GM20000 (cell line): ENCODE results near the gene DPP7.
A peak's percentile ranks its signal among the peaks of the same experiment; 100 is the strongest.

Experiments used
- DNase-seq: peaks from one replicate; pipeline ENCODE4 v3.0.0; 2012; ENCODE audit warnings: low spot score
- CTCF ChIP-seq: IDR thresholded peaks from 2 replicates; pipeline ENCODE4 v1.5.1; 2012; ENCODE audit warnings: mild to moderate bottlenecking, control low read depth; ENCODE audit errors: extremely low read depth, missing control alignments

Gene DPP7

GRCh38 chr9:137088121-137088520, 26.4 kb downstream of the DPP7 start:
- DNase-seq = no peak
- TF ChIP-seq CTCF = no peak

GRCh38 chr9:137087409-137087925, 27.1 kb downstream of the DPP7 start:
- TF ChIP-seq CTCF = no peak
- DNase-seq = no peak

- DNase-seq = peak; percentile 99
- TF ChIP-seq CTCF = no peak
Observed at GRCh38 chr9:137086531-137087408, 27.8 kb downstream of the DPP7 start, which contains the start of gene MAN1B1. Gene MAN1B1, plus strand, starts transcription at chr9:137086985. Its CDS starts 15 bp downstream, at chr9:137087000.

- no peak for TF ChIP-seq CTCF
- DNase-seq = peak; percentile 54
Observed at GRCh38 chr9:137085920-137086530, 28.5 kb downstream of the DPP7 start.

DNA sequence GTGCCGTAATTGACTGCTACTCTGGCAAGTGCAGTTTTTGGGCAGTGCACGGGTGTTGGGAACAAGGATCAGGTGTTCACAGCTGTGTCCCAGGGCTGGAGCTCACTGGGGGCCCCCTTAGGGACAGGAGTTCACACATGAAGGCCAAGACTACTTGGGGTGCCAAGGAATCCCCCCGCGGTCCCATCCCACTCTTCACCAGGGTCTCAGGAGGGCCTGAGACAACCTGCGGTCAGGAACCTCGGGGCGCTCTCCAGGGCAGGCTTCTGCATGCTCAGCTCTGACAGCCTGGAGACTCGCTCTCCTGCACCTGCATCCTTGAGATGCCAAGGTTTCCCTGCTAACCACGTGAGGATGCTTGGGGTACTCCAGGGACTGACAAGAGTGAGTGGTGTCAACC, 30.0 kb downstream of the DPP7 start:
- TF ChIP-seq CTCF = no peak

DNA sequence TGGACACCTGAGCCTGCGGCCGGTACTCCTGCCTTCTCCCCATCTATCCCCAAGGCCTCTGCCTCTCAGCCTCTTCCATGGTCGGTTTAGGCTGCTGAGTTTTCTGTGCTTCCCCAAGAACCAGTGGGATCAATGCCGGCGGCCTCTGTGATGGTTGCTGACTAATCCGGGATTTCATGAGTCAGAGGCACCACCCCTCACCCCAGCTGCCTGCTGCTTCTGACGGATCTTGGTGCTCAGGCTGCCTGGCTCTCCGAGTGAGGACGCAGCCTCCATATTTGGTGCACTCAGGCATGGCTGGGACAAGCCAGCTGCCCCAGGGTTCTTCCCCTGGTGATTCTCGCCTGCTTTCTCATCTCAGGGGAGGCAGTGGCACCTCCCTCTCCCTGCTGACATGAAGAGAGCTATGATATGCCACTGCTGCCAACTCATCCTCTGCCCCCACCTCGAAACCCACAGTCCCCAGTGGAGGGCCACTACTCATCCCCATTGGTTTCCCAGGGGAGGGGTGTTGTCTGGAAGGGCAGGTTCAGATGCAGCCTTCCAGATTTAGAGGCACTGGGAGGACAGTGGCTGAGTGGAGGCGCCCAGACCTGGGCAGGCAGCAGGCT, 31.0 kb downstream of the DPP7 start:
- peak; percentile 35 for DNase-seq
- TF ChIP-seq CTCF = no peak

More for the DNA sequence above, 30.0 kb downstream of the DPP7 start:
- no peak for DNase-seq

DNA sequence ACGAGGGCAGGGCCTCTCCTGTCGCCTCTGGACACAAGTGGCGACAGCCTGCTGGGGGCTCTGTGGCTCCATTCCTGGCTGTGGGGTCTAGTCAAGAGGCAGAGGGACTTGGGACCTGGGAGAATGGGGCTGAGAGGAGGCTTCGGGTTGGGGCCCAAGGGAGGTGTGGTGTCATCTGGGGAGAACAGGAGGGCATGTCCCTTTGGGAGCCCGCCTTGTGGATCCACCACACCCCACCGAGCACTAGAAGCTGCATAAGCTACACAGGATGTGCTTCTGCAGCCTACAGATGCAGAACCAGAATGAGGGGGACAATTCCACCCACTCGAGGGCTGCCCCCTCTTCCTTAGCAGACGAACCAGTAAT, 31.6 kb downstream of the DPP7 start:
- TF ChIP-seq CTCF = no peak
- no peak for DNase-seq
